Measurements from ENCODE around the gene ROBO1. TPM values are rescaled to one million over a fixed set of nuclear protein-coding genes. Genes with fewer than 3 reads are reported as not detected.

Gene ROBO1
- total RNA-seq, 1 experiment from 2014 or later: 67.6 TPM

- no peak for TF ChIP-seq CTCF (conservative IDR thresholded peaks at IDR 0.05; ENCODE audit: low read depth, low read length)
- no peak for TF ChIP-seq EZH2 (IDR thresholded peaks at IDR 0.05; ENCODE audit: borderline replicate concordance, low read depth, low read length, poor library complexity, severe bottlenecking)
- no TSS peak for BruUV-seq (replicated peaks)
- H3K27me3 ChIP-seq (replicated peaks; ENCODE audit: insufficient read depth, low read depth, low read length, poor library complexity): no peaks in the 10 kb centered on the region
- no peak overlapping the region for H3K4me3 ChIP-seq (ENCODE audit: low read depth, low read length, poor library complexity, severe bottlenecking)
- no peaks in the 10 kb centered on the region for H3K4me1 ChIP-seq (ENCODE audit: insufficient read depth, low read length, poor library complexity, severe bottlenecking)
- intact Hi-C loops (cut with micrococcal nuclease; ENCODE audit: unreplicated experiment): no loop called here
- no peaks in the 10 kb centered on the region for H3K36me3 ChIP-seq (ENCODE audit: insufficient read depth, low read length, poor library complexity, severe bottlenecking)
- ChIA-PET POLR2A (ENCODE audit: low non-redundant PET) (no interaction called here), CTCF (no interaction called here)
- no peak for DNase-seq (ENCODE audit: low spot score)
- H3K27ac ChIP-seq (ENCODE audit: low read depth, low read length, poor library complexity, severe bottlenecking): no peak overlapping the region
- H3K9me3 ChIP-seq (ENCODE audit: low read depth, low read length, poor library complexity, severe bottlenecking): no peaks in the 10 kb centered on the region
These were observed 482.4 kb downstream of the ROBO1 start for GRCh38 chr3:79285380-79285779.

- CTCF ChIA-PET: no interaction called here
- no peak for DNase-seq (ENCODE audit: low spot score)
- H3K9me3 ChIP-seq (ENCODE audit: low read depth, low read length, poor library complexity, severe bottlenecking): no peaks in the 10 kb centered on the region
- no TSS peak for BruUV-seq (replicated peaks)
- no peaks in the 10 kb centered on the region for H3K4me1 ChIP-seq (ENCODE audit: insufficient read depth, low read length, poor library complexity, severe bottlenecking)
- POLR2A ChIA-PET (ENCODE audit: low non-redundant PET): no interaction called here
- H3K27me3 ChIP-seq (replicated peaks; ENCODE audit: insufficient read depth, low read depth, low read length, poor library complexity): no peaks in the 10 kb centered on the region
- TF ChIP-seq EZH2 (IDR thresholded peaks at IDR 0.05; ENCODE audit: borderline replicate concordance, low read depth, low read length, poor library complexity, severe bottlenecking) (no peak), CTCF (conservative IDR thresholded peaks at IDR 0.05; ENCODE audit: low read depth, low read length) (no peak)
- no peaks in the 10 kb centered on the region for H3K36me3 ChIP-seq (ENCODE audit: insufficient read depth, low read length, poor library complexity, severe bottlenecking)
- no peak overlapping the region for H3K27ac ChIP-seq (ENCODE audit: low read depth, low read length, poor library complexity, severe bottlenecking)
- no peak overlapping the region for H3K4me3 ChIP-seq (ENCODE audit: low read depth, low read length, poor library complexity, severe bottlenecking)
- intact Hi-C loops (cut with micrococcal nuclease; ENCODE audit: unreplicated experiment): no loop called here
These were observed 483.0 kb downstream of the ROBO1 start for GRCh38 chr3:79284781-79285180.

GRCh38 chr3:79278681-79279080, 489.1 kb downstream of the ROBO1 start:
- Histone ChIP-seq H3K36me3 (ENCODE audit: insufficient read depth, low read length, poor library complexity, severe bottlenecking) (no peaks in the 10 kb centered on the region), H3K27me3 (replicated peaks; ENCODE audit: insufficient read depth, low read depth, low read length, poor library complexity) (no peaks in the 10 kb centered on the region), H3K9me3 (ENCODE audit: low read depth, low read length, poor library complexity, severe bottlenecking) (no peaks in the 10 kb centered on the region), H3K27ac (ENCODE audit: low read depth, low read length, poor library complexity, severe bottlenecking) (no peak overlapping the region), H3K4me1 (ENCODE audit: insufficient read depth, low read length, poor library complexity, severe bottlenecking) (no peaks in the 10 kb centered on the region), H3K4me3 (ENCODE audit: low read depth, low read length, poor library complexity, severe bottlenecking) (no peak overlapping the region)
- CTCF ChIA-PET: no interaction called here
- no peak for TF ChIP-seq CTCF (conservative IDR thresholded peaks at IDR 0.05; ENCODE audit: low read depth, low read length)
- TF ChIP-seq EZH2 (IDR thresholded peaks at IDR 0.05; ENCODE audit: borderline replicate concordance, low read depth, low read length, poor library complexity, severe bottlenecking): no peak
- BruUV-seq (replicated peaks): no TSS peak
- POLR2A ChIA-PET (ENCODE audit: low non-redundant PET): no interaction called here
- no peak for DNase-seq (ENCODE audit: low spot score)
- intact Hi-C loops (cut with micrococcal nuclease; ENCODE audit: unreplicated experiment): no loop called here

Data from A673 (cell line).